Esophagus squamous epithelium (tissue), 4 donors: ENCODE measurements around the gene HHIPL1.

Experiments used
- CTCF ChIP-seq, 6 experiments: fragments of 450-650 bp in 4 of 6; fragments of 200-600 bp in 2 of 6; sonication (generic) in 2 of 6; IDR thresholded peaks; one replicate each; pipeline ENCODE4 v1.5.1; 2016 to 2019; ENCODE audit warnings: antibody characterized with exemption in 6 of 6, mild to moderate bottlenecking in 4 of 6, moderate library complexity in 4 of 6
- POLR2A ChIP-seq, 4 donors: fragments of 450-650 bp; IDR thresholded peaks; one replicate each; pipeline ENCODE4 v1.6.1; 2017; ENCODE audit warnings: antibody characterized with exemption in 4 of 4, mild to moderate bottlenecking in 4 of 4, moderate library complexity in 3 of 4

GRCh38 chr14:99604766-99605298 lies 40.1 kb upstream of the HHIPL1 start:
- TF ChIP-seq CTCF (IDR thresholded peaks at IDR 0.05) (no peak), POLR2A (IDR thresholded peaks at IDR 0.05) (peak in 1 of 4 donors; percentile 14)
